IMR-90 (cell line): ENCODE measurements around the gene TRIM42.

Experiments
- CTCF ChIP-seq: conservative IDR thresholded peaks from 2 replicates; pipeline ENCODE4 v1.5.1; 2012; ENCODE audit warnings: mild to moderate bottlenecking, low read depth, low read length, improper control_type of control experiment
- POLR2A ChIP-seq: IDR thresholded peaks from 2 replicates; pipeline ENCODE4 v1.6.1; 2012; ENCODE audit warnings: mild to moderate bottlenecking, low read depth, low read length
- RAD21 ChIP-seq: IDR thresholded peaks from 2 replicates; pipeline ENCODE4 v1.6.1; 2012; ENCODE audit warnings: low read length, improper control_type of control experiment

DNA sequence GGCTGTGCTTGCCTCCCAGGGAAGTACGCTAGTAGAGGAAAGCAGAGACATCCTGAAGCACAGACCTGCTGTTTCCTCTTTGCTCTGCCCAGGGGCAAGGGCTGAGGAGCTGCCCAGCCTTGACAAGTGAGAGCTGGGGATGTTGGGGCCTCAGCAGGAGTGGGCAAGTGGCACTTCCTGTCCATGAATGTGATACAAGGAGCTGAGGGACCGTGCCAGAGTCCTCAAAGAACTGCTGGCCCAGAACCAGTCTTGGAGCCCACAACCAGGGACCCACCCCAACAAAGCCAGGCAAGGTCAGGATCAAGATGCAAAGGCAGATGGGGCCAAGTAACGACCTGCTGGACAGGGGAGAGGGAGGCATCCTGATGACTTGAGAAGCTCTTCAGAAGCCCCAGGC is 70.3 kb downstream of the TRIM42 start:
- TF ChIP-seq POLR2A (no peak), RAD21 (no peak), CTCF (no peak)
